Renal pelvis (tissue), 12 donors: ENCODE data around the gene CDH1. TPM values are rescaled to one million over a fixed set of nuclear protein-coding genes. Genes with fewer than 3 reads are reported as not detected.
A peak's percentile ranks its signal among the peaks of the same experiment; 100 is the strongest.
"Not testable (repeated sequence)": the region's sequence is repeated elsewhere in the genome, so short reads cannot be mapped to it uniquely, and the experiment has no call there.

Experiments used
- DNase-seq: peaks from one replicate; pipeline ENCODE4 v3.0.0-alpha.2; 2013
- long read RNA-seq, 16 experiments: transcript quantifications; one replicate each; lab custom pipeline, GENCODE V29; 2026
- polyA plus RNA-seq, 3 donors: library from polyadenylated mRNA; unstranded; fragments of 120-200 nt; gene quantifications; one replicate each; pipeline ENCODE4 v1.2.1, GENCODE V29; 2013; ENCODE audit not compliant: insufficient read length in 3 of 3

Gene CDH1
- polyA plus RNA-seq: 100 to 1,000 TPM in 1 of 3 donors, 10 to 100 TPM in 2; 87.4 to 116 (median 95.9) TPM
- long read RNA-seq, donor 1, full-length matches to known transcripts: 8 of 8 reads
- long read RNA-seq, donor 1, partial matches to known transcripts: 0 of 8 reads
- long read RNA-seq, donor 1, other reads (novel, unspliced or antisense): 0 of 8 reads
- long read RNA-seq, donor 2, full-length matches to known transcripts: 8 of 8 reads
- long read RNA-seq, donor 2, partial matches to known transcripts: 0 of 8 reads
- long read RNA-seq, donor 2, other reads (novel, unspliced or antisense): 0 of 8 reads
- long read RNA-seq, donor 3, full-length matches to known transcripts: 5 of 10 reads
- long read RNA-seq, donor 3, partial matches to known transcripts: 5 of 10 reads
- long read RNA-seq, donor 3, other reads (novel, unspliced or antisense): 0 of 10 reads
- long read RNA-seq, donor 4, full-length matches to known transcripts: 6 of 6 reads
- long read RNA-seq, donor 4, partial matches to known transcripts: 0 of 6 reads
- long read RNA-seq, donor 4, other reads (novel, unspliced or antisense): 0 of 6 reads
- long read RNA-seq, donor 5, full-length matches to known transcripts: 2 of 16 reads
- long read RNA-seq, donor 5, partial matches to known transcripts: 14 of 16 reads
- long read RNA-seq, donor 5, other reads (novel, unspliced or antisense): 0 of 16 reads
- long read RNA-seq, donor 6, full-length matches to known transcripts: 4 of 4 reads
- long read RNA-seq, donor 6, partial matches to known transcripts: 0 of 4 reads
- long read RNA-seq, donor 6, other reads (novel, unspliced or antisense): 0 of 4 reads
- long read RNA-seq, donor 7, full-length matches to known transcripts: 8 of 27 reads
- long read RNA-seq, donor 7, partial matches to known transcripts: 19 of 27 reads
- long read RNA-seq, donor 7, other reads (novel, unspliced or antisense): 0 of 27 reads
- long read RNA-seq, donor 8, full-length matches to known transcripts: 1 of 1 reads
- long read RNA-seq, donor 8, partial matches to known transcripts: 0 of 1 reads
- long read RNA-seq, donor 8, other reads (novel, unspliced or antisense): 0 of 1 reads
- long read RNA-seq, donor 9, full-length matches to known transcripts: 11 of 16 reads
- long read RNA-seq, donor 9, partial matches to known transcripts: 5 of 16 reads
- long read RNA-seq, donor 9, other reads (novel, unspliced or antisense): 0 of 16 reads
- long read RNA-seq, donor 10, full-length matches to known transcripts: 5 of 5 reads
- long read RNA-seq, donor 10, partial matches to known transcripts: 0 of 5 reads
- long read RNA-seq, donor 10, other reads (novel, unspliced or antisense): 0 of 5 reads
- long read RNA-seq, donor 11, full-length matches to known transcripts: 3 of 3 reads
- long read RNA-seq, donor 11, partial matches to known transcripts: 0 of 3 reads
- long read RNA-seq, donor 11, other reads (novel, unspliced or antisense): 0 of 3 reads
- long read RNA-seq, donor 12, full-length matches to known transcripts: 13 of 13 reads
- long read RNA-seq, donor 12, partial matches to known transcripts: 0 of 13 reads
- long read RNA-seq, donor 12, other reads (novel, unspliced or antisense): 0 of 13 reads
- long read RNA-seq, donor 13, full-length matches to known transcripts: 6 of 6 reads
- long read RNA-seq, donor 13, partial matches to known transcripts: 0 of 6 reads
- long read RNA-seq, donor 13, other reads (novel, unspliced or antisense): 0 of 6 reads
- long read RNA-seq, donor 14: 0 reads
- long read RNA-seq, donor 15: 0 reads
- long read RNA-seq, donor 16, full-length matches to known transcripts: 12 of 12 reads
- long read RNA-seq, donor 16, partial matches to known transcripts: 0 of 12 reads
- long read RNA-seq, donor 16, other reads (novel, unspliced or antisense): 0 of 12 reads

DNA sequence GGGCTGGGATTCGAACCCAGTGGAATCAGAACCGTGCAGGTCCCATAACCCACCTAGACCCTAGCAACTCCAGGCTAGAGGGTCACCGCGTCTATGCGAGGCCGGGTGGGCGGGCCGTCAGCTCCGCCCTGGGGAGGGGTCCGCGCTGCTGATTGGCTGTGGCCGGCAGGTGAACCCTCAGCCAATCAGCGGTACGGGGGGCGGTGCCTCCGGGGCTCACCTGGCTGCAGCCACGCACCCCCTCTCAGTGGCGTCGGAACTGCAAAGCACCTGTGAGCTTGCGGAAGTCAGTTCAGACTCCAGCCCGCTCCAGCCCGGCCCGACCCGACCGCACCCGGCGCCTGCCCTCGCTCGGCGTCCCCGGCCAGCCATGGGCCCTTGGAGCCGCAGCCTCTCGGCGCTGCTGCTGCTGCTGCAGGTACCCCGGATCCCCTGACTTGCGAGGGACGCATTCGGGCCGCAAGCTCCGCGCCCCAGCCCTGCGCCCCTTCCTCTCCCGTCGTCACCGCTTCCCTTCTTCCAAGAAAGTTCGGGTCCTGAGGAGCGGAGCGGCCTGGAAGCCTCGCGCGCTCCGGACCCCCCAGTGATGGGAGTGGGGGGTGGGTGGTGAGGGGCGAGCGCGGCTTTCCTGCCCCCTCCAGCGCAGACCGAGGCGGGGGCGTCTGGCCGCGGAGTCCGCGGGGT, at the start of gene CDH1:
Gene CDH1 (plus strand): TSS at position 247 of the 684 bp plus-strand sequence. CDS start 124 bp downstream, at position 371.
- DNase-seq: no peak

DNA sequence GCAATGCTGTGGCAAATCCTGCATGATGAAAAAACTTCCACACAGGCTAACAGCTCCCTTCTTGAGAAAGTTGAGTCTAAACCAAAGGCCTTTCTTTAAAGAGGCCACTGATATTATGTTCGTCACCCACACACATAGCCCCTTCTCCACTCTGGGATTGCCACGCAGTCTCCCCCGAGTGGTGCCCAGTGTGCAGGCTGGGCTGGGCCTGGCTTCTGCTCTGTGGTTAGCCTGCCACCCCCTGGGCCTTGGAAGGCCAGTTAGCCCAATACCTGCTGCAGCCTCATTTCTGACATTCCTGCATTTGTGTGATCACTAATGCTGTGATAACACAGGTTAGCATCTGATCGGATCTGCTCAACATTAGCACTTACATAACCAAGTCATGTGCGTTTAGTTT, 47.2 kb upstream of the CDH1 start:
- DNase-seq: no peak

DNA sequence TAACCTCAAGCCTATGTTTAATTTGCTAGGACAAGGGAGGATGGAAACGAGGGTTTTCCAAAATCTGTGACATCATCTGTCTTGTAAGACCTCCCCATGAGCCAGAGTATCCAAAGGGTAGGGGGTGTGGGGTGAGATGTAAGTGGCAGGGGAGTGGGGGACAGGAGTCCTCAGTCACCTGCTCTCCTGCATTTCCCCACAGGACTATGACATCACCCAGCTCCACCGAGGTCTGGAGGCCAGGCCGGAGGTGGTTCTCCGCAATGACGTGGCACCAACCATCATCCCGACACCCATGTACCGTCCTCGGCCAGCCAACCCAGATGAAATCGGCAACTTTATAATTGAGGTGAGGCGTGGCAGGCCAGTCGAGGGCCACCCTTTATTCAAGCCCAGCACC, 41.5 kb upstream of the CDH1 start:
- DNase-seq: no peak

DNA sequence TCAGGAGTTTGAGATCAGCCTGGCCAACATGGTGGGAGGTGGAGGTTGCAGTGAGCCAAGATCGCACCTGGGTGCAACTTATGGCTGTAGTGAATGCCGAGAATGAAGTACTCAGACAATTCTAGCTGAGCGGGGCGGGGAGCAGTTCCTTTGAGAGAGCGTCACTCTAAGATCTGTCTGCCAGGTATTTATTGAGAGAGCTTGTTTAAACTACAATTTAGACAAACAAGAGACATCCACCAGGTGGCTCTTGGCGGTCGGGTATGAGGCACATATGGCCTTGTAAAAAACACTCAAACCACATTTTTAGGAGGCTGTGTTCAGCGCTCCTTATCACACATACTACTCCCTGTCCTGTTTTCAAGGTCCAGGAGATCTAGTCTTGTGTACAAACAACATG, 40.6 kb upstream of the CDH1 start:
- no peak for DNase-seq

DNA sequence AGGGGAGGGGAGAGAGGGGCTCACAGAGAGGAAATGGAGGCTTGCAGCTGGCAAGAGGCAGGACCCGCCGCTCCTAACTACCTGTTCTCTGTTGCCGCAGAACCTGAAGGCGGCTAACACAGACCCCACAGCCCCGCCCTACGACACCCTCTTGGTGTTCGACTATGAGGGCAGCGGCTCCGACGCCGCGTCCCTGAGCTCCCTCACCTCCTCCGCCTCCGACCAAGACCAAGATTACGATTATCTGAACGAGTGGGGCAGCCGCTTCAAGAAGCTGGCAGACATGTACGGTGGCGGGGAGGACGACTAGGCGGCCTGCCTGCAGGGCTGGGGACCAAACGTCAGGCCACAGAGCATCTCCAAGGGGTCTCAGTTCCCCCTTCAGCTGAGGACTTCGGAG, 39.0 kb upstream of the CDH1 start:
- no peak for DNase-seq

DNA sequence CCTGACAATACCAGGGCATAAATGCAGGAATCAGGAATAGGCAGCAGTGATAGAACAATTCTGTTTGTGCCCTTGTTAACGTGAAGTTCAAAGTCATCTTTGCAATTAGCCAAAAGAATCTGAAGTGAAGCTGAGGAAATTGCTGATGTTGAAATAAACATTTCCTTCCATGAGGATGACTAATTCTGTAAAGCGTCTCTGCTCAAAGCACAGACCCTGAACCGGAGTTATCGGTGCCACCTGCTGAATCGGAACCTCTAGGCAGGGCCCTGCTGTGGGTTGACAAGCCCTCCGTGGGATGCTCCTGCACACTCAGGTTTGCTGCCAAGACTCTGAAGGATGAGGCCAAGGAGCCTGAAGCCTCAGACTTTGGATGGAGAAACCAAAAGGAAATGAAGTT, 37.0 kb upstream of the CDH1 start:
- DNase-seq: no peak

DNA sequence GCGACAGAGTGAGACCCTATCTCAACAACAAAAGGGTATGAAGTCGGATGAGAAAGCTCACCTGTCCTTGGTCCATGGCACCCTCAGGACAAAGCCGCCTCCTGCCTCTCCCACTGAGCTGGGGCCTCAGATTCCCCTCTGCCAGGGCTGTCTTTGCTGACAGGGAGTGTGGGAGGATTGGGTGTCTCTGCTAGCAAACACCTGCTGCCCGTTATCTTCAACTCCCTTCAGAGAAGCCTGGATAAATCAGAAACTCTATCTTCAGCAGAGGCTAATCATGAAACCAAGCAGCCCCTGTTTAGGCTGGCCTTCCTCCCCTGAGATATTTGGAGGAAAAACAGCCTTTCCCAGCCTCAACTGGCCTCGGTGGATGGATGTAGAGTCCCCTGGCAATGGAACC, 36.3 kb upstream of the CDH1 start:
- peak; percentile 28 for DNase-seq

DNA sequence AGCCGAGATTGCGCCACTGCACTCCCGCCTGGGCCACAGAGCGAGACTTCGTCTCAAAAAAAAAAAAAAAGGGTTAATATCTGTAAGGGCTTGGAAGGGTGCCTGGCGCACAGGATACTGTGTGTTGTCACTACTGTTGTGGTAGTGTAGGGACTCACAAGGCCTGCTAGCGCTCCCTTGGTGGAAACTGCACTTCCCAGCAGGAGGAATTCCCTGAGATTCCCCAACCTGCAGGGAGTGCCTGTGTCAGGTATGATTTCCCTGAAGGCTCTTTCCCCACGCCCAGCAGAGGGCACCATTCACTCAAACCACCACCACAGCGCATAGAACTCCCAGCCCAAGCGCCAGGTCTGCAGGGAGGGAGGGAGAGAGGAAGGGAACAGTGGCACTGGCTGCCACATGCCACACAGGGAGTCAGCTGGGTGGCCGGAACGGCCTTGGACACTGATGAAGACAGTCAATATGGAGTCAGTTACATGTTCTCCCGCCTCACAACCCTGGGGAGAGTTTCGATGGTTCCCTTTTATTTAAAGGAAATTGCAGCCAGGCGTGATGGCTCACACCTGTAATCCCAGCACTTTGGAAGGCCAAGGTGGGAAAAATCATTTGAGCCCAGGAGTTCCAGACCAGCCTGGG, 32.7 kb upstream of the CDH1 start:
- peak; percentile 73 for DNase-seq

DNA sequence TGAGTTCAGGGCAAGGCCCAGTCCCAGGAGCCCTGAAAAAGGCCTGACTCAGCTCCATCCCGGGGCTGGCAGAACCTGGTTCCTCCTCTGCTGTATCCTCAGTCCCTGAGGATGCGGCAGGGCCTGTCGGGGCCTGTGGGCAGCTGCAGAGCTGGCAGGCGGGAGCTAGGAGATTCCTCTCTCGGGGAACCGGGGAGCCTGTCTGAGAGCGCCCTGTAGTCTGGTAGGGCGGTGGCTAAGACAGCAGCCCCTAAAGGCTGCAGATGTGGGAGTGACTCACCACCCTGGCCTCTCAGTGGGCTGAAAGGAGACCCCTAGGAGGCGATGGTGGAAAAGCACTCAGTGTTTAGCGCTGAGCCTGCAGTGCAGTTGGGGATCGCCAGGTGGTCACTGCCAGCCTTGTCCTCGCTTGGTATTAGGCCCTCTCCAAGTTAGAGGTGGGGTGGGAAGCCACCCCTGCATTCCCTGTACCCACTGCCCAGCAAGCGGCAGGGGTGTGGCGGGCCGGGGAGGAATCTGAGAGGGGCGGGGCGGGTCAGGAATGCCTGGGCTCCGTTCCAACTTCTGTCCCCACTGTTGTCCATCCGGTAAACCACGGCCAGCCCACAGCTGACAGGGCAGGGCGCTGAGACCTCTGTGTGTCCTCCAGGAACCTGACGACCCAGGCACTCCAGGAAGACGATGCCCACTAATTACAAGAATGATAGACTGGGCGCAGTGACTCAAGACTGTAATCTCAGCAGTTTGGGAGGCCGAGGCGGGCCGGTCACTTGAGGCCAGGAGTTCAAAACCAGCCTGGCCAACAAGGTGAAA, 29.5 kb upstream of the CDH1 start:
- no peak for DNase-seq

DNA sequence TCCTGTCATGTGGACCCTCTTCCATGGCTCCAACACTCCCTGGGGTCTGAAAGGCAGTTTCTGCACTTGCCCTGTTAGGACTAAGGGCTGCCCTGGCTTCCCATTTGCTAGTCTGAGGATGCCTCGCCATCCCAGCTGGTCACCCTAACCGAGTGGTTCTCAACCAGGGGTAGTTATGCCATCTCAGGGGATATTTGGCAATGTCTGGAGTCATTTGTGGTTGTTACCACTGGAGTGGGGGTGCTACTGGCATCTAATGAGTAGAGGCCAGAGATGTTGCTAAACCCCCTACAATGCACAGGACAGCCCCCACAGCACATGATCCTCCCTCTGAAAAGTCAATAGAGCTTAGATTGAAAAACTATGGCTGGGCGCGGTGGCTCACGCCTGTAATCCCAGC, 26.9 kb upstream of the CDH1 start:
- DNase-seq: no peak

DNA sequence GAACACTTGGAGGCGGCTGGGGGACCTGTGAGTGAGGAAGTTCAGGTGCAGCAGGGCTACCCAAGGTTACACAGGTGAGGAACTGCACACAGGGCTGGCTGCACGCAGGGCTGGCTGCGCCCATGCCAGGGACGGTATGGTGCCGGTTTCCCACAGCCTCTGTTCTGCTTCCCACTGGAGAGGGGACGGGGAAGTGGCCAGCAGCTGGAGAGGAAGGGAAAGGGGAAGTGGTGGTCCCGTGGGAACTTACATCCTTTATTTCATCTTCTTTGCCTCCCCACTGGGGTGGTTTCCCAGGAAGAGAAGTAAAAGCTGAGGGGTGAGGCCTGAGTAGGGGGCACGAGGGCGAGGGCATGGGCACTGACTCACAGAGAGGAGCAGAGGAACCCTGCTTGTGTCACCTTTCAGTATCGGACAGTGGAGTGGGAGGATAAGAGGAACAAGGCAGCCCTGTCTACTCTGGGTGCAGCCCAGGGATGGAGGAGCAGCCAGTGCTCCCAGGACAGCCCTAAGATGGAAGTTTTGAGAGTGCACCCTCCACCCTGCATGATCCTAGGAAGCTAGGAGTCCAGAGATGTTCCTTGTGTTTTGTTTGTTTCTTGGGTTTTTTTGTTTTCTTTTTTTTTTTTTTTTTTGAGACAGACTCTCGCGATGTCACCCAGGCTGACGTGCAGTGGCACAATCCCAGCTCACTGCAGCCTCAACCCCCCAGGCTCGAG, 25.5 kb upstream of the CDH1 start:
- no peak for DNase-seq

DNA sequence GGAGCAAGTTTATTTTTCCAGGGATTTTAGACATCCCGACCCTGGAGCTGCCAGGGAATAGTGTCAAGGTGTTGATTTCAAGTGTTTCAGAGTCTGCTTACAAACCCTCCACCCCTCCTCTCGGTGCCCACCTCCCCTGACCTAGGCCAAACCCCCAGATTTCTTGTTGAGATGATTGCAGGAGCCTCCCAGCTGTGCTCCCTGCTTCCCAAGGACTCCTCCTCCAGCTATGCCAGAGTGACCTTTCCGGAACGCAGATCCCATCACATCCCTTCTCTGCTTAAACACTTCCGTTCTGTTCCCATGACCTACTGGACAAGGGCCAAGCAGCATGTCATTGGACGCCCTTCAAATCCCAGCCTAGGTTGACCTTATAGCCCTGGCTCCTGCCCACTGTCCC, 23.7 kb upstream of the CDH1 start:
- DNase-seq: no peak

DNA sequence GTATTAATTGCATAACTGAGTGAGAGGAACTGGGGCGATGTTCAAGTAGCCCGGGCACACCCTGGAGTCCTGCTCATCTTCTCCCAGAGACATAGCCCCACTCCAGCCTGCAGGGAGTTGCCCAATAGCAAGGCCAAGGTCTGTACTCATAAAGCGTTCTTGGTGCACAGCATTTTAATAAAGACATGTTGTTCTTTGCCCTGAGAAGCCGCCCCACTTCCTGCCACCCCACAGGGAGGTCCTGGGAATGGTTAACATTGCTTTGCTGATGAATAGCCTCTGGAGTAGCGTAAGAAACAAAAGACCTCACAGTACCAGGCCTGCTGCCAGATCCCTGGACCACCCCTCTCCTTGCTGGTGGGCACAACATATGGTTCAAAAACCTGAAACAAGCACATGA, 21.6 kb upstream of the CDH1 start:
- DNase-seq: no peak

DNA sequence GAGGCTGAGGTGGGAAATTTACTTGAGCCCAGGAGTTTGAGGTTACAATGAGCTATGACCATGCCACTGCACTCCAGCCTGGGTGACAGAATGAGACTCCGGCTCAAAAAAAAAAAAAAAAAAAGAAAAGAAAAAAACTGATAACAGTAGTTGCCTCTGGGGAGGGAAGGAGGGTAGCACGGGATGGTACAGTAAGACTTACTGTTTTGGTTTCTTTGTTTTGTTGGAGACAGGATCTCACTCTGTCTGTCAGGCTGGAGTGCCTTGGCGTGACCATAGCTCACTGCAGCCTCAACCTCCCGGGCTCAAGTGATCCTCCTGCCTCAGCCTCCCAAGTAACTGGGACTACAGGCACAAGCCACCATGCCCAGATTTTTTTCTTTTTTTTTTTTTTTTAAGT, 20.6 kb upstream of the CDH1 start:
- not testable (repeated sequence) for DNase-seq

DNA sequence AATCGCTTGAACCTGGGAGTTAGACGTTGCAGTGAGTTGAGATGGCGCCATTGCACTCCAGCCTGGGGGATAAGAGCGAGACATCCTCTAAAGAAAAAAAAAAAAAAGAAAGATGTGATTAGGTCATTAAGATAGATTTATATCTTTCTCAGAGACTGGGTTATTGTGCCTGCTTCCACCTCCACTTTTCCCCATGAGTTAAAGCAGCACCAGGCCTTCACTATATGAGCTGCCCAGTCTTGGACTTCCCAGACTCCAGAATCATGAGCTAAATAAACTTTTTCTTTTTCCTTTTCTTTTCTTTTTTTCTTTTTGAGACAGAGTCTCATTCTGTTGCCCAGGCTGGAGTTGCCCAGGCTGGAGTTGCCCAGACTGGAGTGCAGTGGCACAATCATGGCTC, 19.4 kb upstream of the CDH1 start:
- DNase-seq: no peak

DNA sequence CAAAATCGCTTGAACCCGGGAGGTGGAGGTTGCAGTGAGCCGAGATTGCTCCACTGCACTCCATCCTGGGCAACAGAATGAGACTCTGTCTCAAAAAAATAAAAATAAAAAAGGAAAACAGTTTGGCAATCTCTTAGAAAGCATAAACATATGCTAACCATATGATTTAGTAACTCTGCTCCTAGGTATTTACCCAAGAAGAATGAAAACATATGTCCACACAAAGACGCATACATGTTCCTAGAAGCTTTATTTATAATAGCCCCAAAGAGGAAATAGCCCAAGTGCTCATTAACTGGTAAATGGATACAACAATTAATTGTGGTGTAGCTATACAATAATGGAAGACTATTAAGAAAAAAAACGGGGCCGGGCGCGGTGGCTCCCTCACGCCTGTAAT, 18.5 kb upstream of the CDH1 start:
- no peak for DNase-seq

DNA sequence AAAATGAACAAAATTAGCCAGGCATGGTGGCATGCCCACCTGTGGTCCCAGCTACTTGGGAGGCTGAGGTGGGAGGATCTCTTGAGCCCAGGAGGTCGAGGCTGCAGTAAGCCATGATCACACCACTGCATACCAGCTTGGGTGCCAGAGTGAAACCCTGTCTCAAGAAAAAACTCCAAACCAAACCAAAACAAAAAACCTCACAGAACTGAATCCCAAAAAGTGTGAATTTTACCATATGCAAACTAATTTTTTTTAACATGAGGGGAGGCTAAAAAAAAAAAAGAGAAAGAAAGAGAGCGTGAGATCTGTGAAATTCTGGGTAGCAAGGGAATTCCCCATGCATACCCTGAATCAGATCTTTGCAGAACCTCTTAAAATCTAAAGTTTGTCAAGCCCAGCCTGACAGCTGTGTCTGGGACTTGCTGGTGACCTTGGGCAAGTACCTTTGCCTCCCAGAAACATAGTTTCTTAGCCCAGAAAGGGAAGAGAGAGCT, 17.1 kb upstream of the CDH1 start:
- DNase-seq: no peak
